ENCODE results near the gene CARM1. TPM values are rescaled to one million over a fixed set of nuclear protein-coding genes. Genes with fewer than 3 reads are reported as not detected.
"Not testable (repeated sequence)": the region's sequence is repeated elsewhere in the genome, so short reads cannot be mapped to it uniquely, and the experiment has no call there.

The CARM1 gene
- total RNA-seq, 1 donor from 2014 or later = 37.3 TPM

- no peak for DNase-seq (ENCODE audit: low read depth)
Observed at GRCh38 chr19:10846500-10847202, 24.7 kb upstream of the CARM1 start.

- no peak for DNase-seq (ENCODE audit: low read depth)
Observed at GRCh38 chr19:10848230-10848856, 23.0 kb upstream of the CARM1 start, which contains the start of gene C19orf38. C19orf38 (plus strand) TSS chr19:10848415; CDS start chr19:10848509, 94 bp downstream.

- DNase-seq (ENCODE audit: low read depth) = no peak
Observed at GRCh38 chr19:10850631-10851030, 20.7 kb upstream of the CARM1 start.

GRCh38 chr19:10852098-10852800 lies 19.1 kb upstream of the CARM1 start:
- DNase-seq (ENCODE audit: low read depth) = peak; percentile 13

GRCh38 chr19:10852941-10853340 lies 18.4 kb upstream of the CARM1 start:
- no peak for DNase-seq (ENCODE audit: low read depth)

GRCh38 chr19:10854350-10855089 lies 16.8 kb upstream of the CARM1 start:
- no peak for DNase-seq (ENCODE audit: low read depth)

GRCh38 chr19:10855879-10856522 lies 15.4 kb upstream of the CARM1 start:
- DNase-seq (ENCODE audit: low read depth) = no peak

GRCh38 chr19:10856899-10857298 lies 14.5 kb upstream of the CARM1 start:
- DNase-seq (ENCODE audit: low read depth) = not testable (repeated sequence)

- no peak for DNase-seq (ENCODE audit: low read depth)
Observed at GRCh38 chr19:10858204-10858828, 13.0 kb upstream of the CARM1 start.

GRCh38 chr19:10861103-10861651 lies 10.2 kb upstream of the CARM1 start:
- peak; percentile 26 for DNase-seq (ENCODE audit: low read depth)

- DNase-seq (ENCODE audit: low read depth) = no peak
Observed at GRCh38 chr19:10862561-10863106, 8.7 kb upstream of the CARM1 start.

GRCh38 chr19:10863107-10863717 lies 8.1 kb upstream of the CARM1 start:
- DNase-seq (ENCODE audit: low read depth) = peak; percentile 76

- peak; percentile 54 for DNase-seq (ENCODE audit: low read depth)
Observed at GRCh38 chr19:10864538-10864899, 6.8 kb upstream of the CARM1 start.

- no peak for DNase-seq (ENCODE audit: low read depth)
Observed at GRCh38 chr19:10866495-10866894, 4.9 kb upstream of the CARM1 start.

- no peak for DNase-seq (ENCODE audit: low read depth)
Observed at GRCh38 chr19:10868872-10869547, 2.3 kb upstream of the CARM1 start.

- not testable (repeated sequence) for DNase-seq (ENCODE audit: low read depth)
Observed at GRCh38 chr19:10869872-10870311, 1.5 kb upstream of the CARM1 start.

GRCh38 chr19:10870501-10870954 lies 825 bp upstream of the CARM1 start:
- no peak for DNase-seq (ENCODE audit: low read depth)

GRCh38 chr19:10871711-10872545 lies 575 bp downstream of the CARM1 start:
- DNase-seq (ENCODE audit: low read depth) = no peak
